HepG2 (cell line): ENCODE results near the gene HES1. TPM values are rescaled to one million over a fixed set of nuclear protein-coding genes. Genes with fewer than 3 reads are reported as not detected.
A peak's percentile ranks its signal among the peaks of the same experiment; 100 is the strongest.

Experiments used
- BRCA1 ChIP-seq: sonication (generic); formaldehyde crosslinking; IDR thresholded peaks from 2 replicates; pipeline ENCODE4 v1.4.0; 2020; ENCODE audit warnings: missing genetic modification reagents
- FOSL2 ChIP-seq: sonication (generic); formaldehyde crosslinking; IDR thresholded peaks from 2 replicates; pipeline ENCODE4 v1.4.0; 2020; ENCODE audit warnings: missing genetic modification reagents
- GATAD2A ChIP-seq: IDR thresholded peaks from 2 replicates; pipeline ENCODE4 v1.6.1; 2016
- MEF2D ChIP-seq: sonication (generic); formaldehyde crosslinking; IDR thresholded peaks from 2 replicates; pipeline ENCODE4 v1.5.1; 2020; ENCODE audit warnings: mild to moderate bottlenecking, missing genetic modification reagents
- RBAK ChIP-seq: sonication (generic); formaldehyde crosslinking; IDR thresholded peaks from 2 replicates; pipeline ENCODE4 v1.5.1; 2020; ENCODE audit warnings: mild to moderate bottlenecking, missing genetic modification reagents
- ZNF607 ChIP-seq: sonication (generic); formaldehyde crosslinking; IDR thresholded peaks from 2 replicates; pipeline ENCODE4 v1.5.1; 2020; ENCODE audit warnings: missing genetic modification reagents, mild to moderate bottlenecking, borderline replicate concordance
- ZNF646 ChIP-seq: sonication (generic); formaldehyde crosslinking; IDR thresholded peaks from 2 replicates; pipeline ENCODE4 v1.9.0; 2021; ENCODE audit warnings: mild to moderate bottlenecking, missing genetic modification reagents
- ZNF674 ChIP-seq: sonication (generic); formaldehyde crosslinking; IDR thresholded peaks from 2 replicates; pipeline ENCODE4 v1.5.0; 2020; ENCODE audit warnings: low read depth, mild to moderate bottlenecking, missing genetic modification reagents
- polyA plus RNA-seq, 8 experiments: library from polyadenylated mRNA; depleted of rRNA in 3 of 8; stranded (reverse) in 7 of 8; unstranded in 1 of 8; fragments of >200 nt; fragmentation: Illumina TruSeq in 4 of 8; extraction: Trizol in 4 of 8; gene quantifications; 2 replicates each; pipeline versions ENCODE4 v1.2.1 to v1.2.3, GENCODE V29; 2011 to 2016; ENCODE audit warnings: low read depth in 4 of 8, missing spikeins in 1 of 8, mixed read lengths in 1 of 8; ENCODE audit not compliant: insufficient read depth in 1 of 8
- total RNA-seq, 5 experiments: library from RNA; depleted of rRNA; stranded (reverse); fragments of >200 nt; fragmentation: Illumina TruSeq; extraction: Trizol; gene quantifications; 2 replicates each; pipeline ENCODE4 v1.2.3, GENCODE V29; 2016; ENCODE audit warnings: low read depth in 1 of 5
- TF ChIP-seq, protein P1 (sequence below): sonication (generic); formaldehyde crosslinking; IDR thresholded peaks from 2 replicates; pipeline ENCODE4 v1.4.0; 2020; ENCODE audit warnings: missing genetic modification reagents
- TF ChIP-seq, protein P2 (sequence below): sonication (generic); formaldehyde crosslinking; conservative IDR thresholded peaks from 2 replicates; pipeline ENCODE4 v1.4.0; 2020; ENCODE audit warnings: missing genetic modification reagents
- TF ChIP-seq, protein P3 (sequence below): sonication (generic); formaldehyde crosslinking; IDR thresholded peaks from 2 replicates; pipeline ENCODE4 v1.4.0; 2020; ENCODE audit warnings: mild to moderate bottlenecking, missing genetic modification reagents
- TF ChIP-seq, protein P4 (sequence below): sonication (generic); formaldehyde crosslinking; IDR thresholded peaks from 2 replicates; pipeline ENCODE4 v1.4.0; 2020; ENCODE audit warnings: missing genetic modification reagents

The HES1 gene
- total and polyA plus RNA-seq, 2 of the 13 experiments (the other 11 are each of a cell fraction or from before 2014, with no cell fraction given): 15.4 to 19.8 TPM

- TF ChIP-seq, protein P1, sequence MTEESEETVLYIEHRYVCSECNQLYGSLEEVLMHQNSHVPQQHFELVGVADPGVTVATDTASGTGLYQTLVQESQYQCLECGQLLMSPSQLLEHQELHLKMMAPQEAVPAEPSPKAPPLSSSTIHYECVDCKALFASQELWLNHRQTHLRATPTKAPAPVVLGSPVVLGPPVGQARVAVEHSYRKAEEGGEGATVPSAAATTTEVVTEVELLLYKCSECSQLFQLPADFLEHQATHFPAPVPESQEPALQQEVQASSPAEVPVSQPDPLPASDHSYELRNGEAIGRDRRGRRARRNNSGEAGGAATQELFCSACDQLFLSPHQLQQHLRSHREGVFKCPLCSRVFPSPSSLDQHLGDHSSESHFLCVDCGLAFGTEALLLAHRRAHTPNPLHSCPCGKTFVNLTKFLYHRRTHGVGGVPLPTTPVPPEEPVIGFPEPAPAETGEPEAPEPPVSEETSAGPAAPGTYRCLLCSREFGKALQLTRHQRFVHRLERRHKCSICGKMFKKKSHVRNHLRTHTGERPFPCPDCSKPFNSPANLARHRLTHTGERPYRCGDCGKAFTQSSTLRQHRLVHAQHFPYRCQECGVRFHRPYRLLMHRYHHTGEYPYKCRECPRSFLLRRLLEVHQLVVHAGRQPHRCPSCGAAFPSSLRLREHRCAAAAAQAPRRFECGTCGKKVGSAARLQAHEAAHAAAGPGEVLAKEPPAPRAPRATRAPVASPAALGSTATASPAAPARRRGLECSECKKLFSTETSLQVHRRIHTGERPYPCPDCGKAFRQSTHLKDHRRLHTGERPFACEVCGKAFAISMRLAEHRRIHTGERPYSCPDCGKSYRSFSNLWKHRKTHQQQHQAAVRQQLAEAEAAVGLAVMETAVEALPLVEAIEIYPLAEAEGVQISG: peak; percentile 38; the same call in 1 of the 2 replicates
- TF ChIP-seq, protein P2, sequence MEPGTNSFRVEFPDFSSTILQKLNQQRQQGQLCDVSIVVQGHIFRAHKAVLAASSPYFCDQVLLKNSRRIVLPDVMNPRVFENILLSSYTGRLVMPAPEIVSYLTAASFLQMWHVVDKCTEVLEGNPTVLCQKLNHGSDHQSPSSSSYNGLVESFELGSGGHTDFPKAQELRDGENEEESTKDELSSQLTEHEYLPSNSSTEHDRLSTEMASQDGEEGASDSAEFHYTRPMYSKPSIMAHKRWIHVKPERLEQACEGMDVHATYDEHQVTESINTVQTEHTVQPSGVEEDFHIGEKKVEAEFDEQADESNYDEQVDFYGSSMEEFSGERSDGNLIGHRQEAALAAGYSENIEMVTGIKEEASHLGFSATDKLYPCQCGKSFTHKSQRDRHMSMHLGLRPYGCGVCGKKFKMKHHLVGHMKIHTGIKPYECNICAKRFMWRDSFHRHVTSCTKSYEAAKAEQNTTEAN (CRISPR knock-in tag): 0 out of 2 replicates have a peak, but pooled peaks have one; percentile 26
- TF ChIP-seq ZNF646 (CRISPR knock-in tag) (no peak), GATAD2A (CRISPR knock-in tag) (0 out of 2 replicates have a peak, but pooled peaks have one; percentile 9), BRCA1 (CRISPR knock-in tag) (no peak), FOSL2 (0 out of 2 replicates have a peak, but pooled peaks have one; percentile 5), MEF2D (CRISPR knock-in tag) (0 out of 2 replicates have a peak, but pooled peaks have one; percentile 18), ZNF607 (CRISPR knock-in tag) (no peak), RBAK (CRISPR knock-in tag) (no peak), ZNF674 (0 out of 2 replicates have a peak, but pooled peaks have one; percentile 62)
- TF ChIP-seq, protein P3, sequence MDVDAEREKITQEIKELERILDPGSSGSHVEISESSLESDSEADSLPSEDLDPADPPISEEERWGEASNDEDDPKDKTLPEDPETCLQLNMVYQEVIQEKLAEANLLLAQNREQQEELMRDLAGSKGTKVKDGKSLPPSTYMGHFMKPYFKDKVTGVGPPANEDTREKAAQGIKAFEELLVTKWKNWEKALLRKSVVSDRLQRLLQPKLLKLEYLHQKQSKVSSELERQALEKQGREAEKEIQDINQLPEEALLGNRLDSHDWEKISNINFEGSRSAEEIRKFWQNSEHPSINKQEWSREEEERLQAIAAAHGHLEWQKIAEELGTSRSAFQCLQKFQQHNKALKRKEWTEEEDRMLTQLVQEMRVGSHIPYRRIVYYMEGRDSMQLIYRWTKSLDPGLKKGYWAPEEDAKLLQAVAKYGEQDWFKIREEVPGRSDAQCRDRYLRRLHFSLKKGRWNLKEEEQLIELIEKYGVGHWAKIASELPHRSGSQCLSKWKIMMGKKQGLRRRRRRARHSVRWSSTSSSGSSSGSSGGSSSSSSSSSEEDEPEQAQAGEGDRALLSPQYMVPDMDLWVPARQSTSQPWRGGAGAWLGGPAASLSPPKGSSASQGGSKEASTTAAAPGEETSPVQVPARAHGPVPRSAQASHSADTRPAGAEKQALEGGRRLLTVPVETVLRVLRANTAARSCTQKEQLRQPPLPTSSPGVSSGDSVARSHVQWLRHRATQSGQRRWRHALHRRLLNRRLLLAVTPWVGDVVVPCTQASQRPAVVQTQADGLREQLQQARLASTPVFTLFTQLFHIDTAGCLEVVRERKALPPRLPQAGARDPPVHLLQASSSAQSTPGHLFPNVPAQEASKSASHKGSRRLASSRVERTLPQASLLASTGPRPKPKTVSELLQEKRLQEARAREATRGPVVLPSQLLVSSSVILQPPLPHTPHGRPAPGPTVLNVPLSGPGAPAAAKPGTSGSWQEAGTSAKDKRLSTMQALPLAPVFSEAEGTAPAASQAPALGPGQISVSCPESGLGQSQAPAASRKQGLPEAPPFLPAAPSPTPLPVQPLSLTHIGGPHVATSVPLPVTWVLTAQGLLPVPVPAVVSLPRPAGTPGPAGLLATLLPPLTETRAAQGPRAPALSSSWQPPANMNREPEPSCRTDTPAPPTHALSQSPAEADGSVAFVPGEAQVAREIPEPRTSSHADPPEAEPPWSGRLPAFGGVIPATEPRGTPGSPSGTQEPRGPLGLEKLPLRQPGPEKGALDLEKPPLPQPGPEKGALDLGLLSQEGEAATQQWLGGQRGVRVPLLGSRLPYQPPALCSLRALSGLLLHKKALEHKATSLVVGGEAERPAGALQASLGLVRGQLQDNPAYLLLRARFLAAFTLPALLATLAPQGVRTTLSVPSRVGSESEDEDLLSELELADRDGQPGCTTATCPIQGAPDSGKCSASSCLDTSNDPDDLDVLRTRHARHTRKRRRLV (CRISPR knock-in tag): no peak
- TF ChIP-seq, protein P4, sequence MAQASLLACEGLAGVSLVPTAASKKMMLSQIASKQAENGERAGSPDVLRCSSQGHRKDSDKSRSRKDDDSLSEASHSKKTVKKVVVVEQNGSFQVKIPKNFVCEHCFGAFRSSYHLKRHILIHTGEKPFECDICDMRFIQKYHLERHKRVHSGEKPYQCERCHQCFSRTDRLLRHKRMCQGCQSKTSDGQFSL (CRISPR knock-in tag): peak; percentile 58; the same call in 1 of the 2 replicates
Measured at GRCh38 chr3:194129581-194130133, 6.3 kb upstream of the HES1 start (continued).
